Stomach (tissue), 4 donors: Measurements from ENCODE around the gene ITPKB.

Experiments used
- POLR2AphosphoS5 ChIP-seq, 3 donors: sonication (generic); formaldehyde crosslinking; IDR thresholded peaks; one replicate each; pipeline ENCODE4 v1.6.1; 2016; ENCODE audit warnings: antibody characterized with exemption in 3 of 3
- TF ChIP-seq, protein P1 (sequence below), 7 experiments: fragments of 450-650 bp in 4 of 7; fragments of 200-600 bp in 3 of 7; sonication (generic) in 3 of 7; IDR thresholded peaks; one replicate each; pipeline ENCODE4 v1.5.1; 2016 to 2019; ENCODE audit warnings: antibody characterized with exemption in 7 of 7, control low read depth in 2 of 7, mild to moderate bottlenecking in 1 of 7

DNA sequence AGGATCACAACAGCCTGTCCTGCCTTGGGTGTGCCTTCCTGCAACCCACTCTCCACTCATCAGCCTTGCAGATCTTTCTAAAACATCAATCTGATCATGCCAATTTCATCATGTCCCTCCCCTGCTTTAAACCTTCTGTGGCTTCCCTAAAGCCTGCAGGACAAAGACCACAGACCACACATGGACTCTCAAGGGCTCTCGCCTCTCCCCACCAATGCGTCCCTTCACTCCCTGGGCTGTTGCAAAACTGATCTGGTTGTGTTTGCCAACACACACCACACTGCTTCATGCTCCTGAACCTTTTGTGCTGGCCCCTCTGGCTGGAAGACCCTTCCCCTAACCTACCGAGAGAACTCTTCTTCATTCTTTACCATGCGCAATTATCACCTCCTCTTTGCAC lies 72.4 kb downstream of the ITPKB start:
- TF ChIP-seq POLR2AphosphoS5 (IDR thresholded peaks at IDR 0.05), result no peak
- TF ChIP-seq, protein P1, sequence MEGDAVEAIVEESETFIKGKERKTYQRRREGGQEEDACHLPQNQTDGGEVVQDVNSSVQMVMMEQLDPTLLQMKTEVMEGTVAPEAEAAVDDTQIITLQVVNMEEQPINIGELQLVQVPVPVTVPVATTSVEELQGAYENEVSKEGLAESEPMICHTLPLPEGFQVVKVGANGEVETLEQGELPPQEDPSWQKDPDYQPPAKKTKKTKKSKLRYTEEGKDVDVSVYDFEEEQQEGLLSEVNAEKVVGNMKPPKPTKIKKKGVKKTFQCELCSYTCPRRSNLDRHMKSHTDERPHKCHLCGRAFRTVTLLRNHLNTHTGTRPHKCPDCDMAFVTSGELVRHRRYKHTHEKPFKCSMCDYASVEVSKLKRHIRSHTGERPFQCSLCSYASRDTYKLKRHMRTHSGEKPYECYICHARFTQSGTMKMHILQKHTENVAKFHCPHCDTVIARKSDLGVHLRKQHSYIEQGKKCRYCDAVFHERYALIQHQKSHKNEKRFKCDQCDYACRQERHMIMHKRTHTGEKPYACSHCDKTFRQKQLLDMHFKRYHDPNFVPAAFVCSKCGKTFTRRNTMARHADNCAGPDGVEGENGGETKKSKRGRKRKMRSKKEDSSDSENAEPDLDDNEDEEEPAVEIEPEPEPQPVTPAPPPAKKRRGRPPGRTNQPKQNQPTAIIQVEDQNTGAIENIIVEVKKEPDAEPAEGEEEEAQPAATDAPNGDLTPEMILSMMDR (IDR thresholded peaks at IDR 0.05), result no peak
